ENCODE results near the gene CFL2.

Gene CFL2

DNA sequence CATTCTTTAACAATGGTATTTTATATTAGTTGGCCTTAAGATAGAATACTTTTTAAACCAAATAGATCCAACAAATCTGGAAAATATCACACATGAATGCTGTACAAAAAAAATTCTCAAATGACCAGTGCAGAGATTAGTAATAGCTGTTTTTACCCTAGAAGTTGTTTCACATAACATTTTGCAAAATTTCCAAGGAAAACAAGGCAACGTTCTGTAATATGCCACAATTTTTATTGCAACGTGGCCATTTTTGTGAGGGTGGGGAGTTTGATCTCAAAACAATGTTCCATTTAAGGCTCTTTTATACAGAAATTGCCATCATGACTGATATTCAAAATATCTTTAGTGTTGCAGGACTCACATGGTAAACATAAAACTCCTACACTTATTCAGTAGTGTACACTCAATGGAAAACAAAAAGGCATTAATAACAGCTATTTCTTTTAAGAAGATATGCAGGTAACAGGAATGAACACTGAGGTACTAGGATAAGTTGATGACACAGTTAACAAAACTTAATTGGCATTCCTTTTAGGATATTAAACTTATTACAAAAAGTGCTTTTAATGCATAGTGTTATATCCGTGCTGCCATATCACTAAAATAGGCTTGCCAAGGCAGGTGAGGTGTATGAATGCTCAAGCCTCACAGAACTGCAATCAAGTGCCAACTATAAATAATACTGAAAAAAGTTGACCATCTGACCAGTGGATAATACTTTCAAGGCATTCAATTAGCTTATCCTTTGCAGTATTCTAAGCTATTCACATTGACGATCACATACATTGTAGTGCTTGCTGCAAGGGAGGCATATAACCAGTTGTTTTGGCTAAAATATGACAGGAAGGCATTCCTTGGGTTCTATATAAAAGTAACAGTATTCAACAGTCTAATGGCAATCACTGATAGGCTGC, 2.3 kb downstream of the CFL2 start:
- TF ChIP-seq, protein P1, sequence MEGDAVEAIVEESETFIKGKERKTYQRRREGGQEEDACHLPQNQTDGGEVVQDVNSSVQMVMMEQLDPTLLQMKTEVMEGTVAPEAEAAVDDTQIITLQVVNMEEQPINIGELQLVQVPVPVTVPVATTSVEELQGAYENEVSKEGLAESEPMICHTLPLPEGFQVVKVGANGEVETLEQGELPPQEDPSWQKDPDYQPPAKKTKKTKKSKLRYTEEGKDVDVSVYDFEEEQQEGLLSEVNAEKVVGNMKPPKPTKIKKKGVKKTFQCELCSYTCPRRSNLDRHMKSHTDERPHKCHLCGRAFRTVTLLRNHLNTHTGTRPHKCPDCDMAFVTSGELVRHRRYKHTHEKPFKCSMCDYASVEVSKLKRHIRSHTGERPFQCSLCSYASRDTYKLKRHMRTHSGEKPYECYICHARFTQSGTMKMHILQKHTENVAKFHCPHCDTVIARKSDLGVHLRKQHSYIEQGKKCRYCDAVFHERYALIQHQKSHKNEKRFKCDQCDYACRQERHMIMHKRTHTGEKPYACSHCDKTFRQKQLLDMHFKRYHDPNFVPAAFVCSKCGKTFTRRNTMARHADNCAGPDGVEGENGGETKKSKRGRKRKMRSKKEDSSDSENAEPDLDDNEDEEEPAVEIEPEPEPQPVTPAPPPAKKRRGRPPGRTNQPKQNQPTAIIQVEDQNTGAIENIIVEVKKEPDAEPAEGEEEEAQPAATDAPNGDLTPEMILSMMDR (IDR thresholded peaks at IDR 0.05; ENCODE audit: low read length), result no peak
- no peak for TF ChIP-seq EZH2 (IDR thresholded peaks at IDR 0.05; ENCODE audit: borderline replicate concordance, low read length)
- Histone ChIP-seq H3F3A (ENCODE audit: insufficient read depth, low read length) (0 out of 2 replicates have a peak, but pooled peaks cover 4% of the 10 kb centered on the region), H3K27ac (ENCODE audit: low read depth, low read length, poor library complexity, severe bottlenecking) (peak overlapping the region; percentile 55), H2AFZ (ENCODE audit: low read length) (no peak overlapping the region), H3K9me3 (ENCODE audit: low read length) (no peaks in the 10 kb centered on the region), H3K4me2 (ENCODE audit: low read length) (peak overlapping the region; percentile 90), H3K4me1 (ENCODE audit: insufficient read depth, low read length, severe bottlenecking) (peaks cover 49% of the 10 kb centered on the region), H3K4me3 (ENCODE audit: low read depth, low read length, poor library complexity, severe bottlenecking) (peak overlapping the region; percentile 99), H3K9ac (ENCODE audit: low read length) (peak overlapping the region; percentile 30; the same call in 1 of the 2 replicates), H3K27me3 (ENCODE audit: insufficient read depth, low read length) (no peaks in the 10 kb centered on the region), H3K36me3 (ENCODE audit: insufficient read depth, low read length) (peaks cover 24% of the 10 kb centered on the region; the same call in 1 of the 2 replicates), H3K79me2 (ENCODE audit: insufficient read depth, low read length) (peaks cover 19% of the 10 kb centered on the region), H3K9me2 (ENCODE audit: low read depth, low read length) (no peaks in the 10 kb centered on the region), H4K20me1 (ENCODE audit: insufficient read depth, low read length) (no peaks in the 10 kb centered on the region)

GRCh38 chr14:34711169-34711568, 3.2 kb downstream of the CFL2 start:
- TF ChIP-seq EZH2 (IDR thresholded peaks at IDR 0.05; ENCODE audit: borderline replicate concordance, low read length), result no peak
- TF ChIP-seq, protein P1 (IDR thresholded peaks at IDR 0.05; ENCODE audit: low read length), result no peak
- H3K4me1 ChIP-seq (ENCODE audit: insufficient read depth, low read length, severe bottlenecking), result peaks cover 49% of the 10 kb centered on the region
- H3F3A ChIP-seq (ENCODE audit: insufficient read depth, low read length), result 0 out of 2 replicates have a peak, but pooled peaks cover 4% of the 10 kb centered on the region
- H3K9ac ChIP-seq (ENCODE audit: low read length), result peak overlapping the region; percentile 30; the same call in 1 of the 2 replicates
- H3K27ac ChIP-seq (ENCODE audit: low read depth, low read length, poor library complexity, severe bottlenecking), result peak overlapping the region; percentile 55
- peak overlapping the region; percentile 99 for H3K4me3 ChIP-seq (ENCODE audit: low read depth, low read length, poor library complexity, severe bottlenecking)
- H3K9me3 ChIP-seq (ENCODE audit: low read length), result no peaks in the 10 kb centered on the region
- H3K79me2 ChIP-seq (ENCODE audit: insufficient read depth, low read length), result peaks cover 19% of the 10 kb centered on the region
- H3K36me3 ChIP-seq (ENCODE audit: insufficient read depth, low read length), result peaks cover 24% of the 10 kb centered on the region; the same call in 1 of the 2 replicates
- no peak overlapping the region for H2AFZ ChIP-seq (ENCODE audit: low read length)
- no peaks in the 10 kb centered on the region for H4K20me1 ChIP-seq (ENCODE audit: insufficient read depth, low read length)
- H3K9me2 ChIP-seq (ENCODE audit: low read depth, low read length), result no peaks in the 10 kb centered on the region
- peak overlapping the region; percentile 90 for H3K4me2 ChIP-seq (ENCODE audit: low read length)
- H3K27me3 ChIP-seq (ENCODE audit: insufficient read depth, low read length), result no peaks in the 10 kb centered on the region

DNA sequence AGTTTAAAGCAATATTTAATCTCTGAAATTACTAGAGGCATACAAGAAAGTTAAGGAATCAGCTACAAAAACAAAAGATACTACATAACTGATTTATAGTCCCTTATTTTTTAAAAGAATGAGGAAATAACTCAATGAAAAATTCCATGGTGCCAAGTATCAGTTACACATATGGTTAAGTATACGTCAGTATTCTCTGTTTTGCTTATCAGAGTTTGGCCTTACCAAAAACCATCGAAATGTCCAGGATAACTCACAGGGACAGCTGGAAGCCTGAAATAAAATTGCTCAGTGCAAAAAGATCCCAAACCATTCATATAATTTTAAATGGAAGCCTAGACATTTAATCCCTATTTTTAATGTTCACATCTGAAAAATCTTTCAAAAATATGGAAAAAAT, 3.6 kb downstream of the CFL2 start:
- Histone ChIP-seq H3K9me3 (ENCODE audit: low read length) (no peaks in the 10 kb centered on the region), H3K36me3 (ENCODE audit: insufficient read depth, low read length) (peaks cover 24% of the 10 kb centered on the region; the same call in 1 of the 2 replicates), H3K9ac (ENCODE audit: low read length) (peak overlapping the region; percentile 30; the same call in 1 of the 2 replicates), H3K27me3 (ENCODE audit: insufficient read depth, low read length) (no peaks in the 10 kb centered on the region), H3F3A (ENCODE audit: insufficient read depth, low read length) (0 out of 2 replicates have a peak, but pooled peaks cover 4% of the 10 kb centered on the region), H3K9me2 (ENCODE audit: low read depth, low read length) (no peaks in the 10 kb centered on the region), H3K4me1 (ENCODE audit: insufficient read depth, low read length, severe bottlenecking) (peaks cover 49% of the 10 kb centered on the region), H3K79me2 (ENCODE audit: insufficient read depth, low read length) (peaks cover 19% of the 10 kb centered on the region), H4K20me1 (ENCODE audit: insufficient read depth, low read length) (no peaks in the 10 kb centered on the region), H3K4me2 (ENCODE audit: low read length) (peak overlapping the region; percentile 90), H2AFZ (ENCODE audit: low read length) (no peak overlapping the region), H3K27ac (ENCODE audit: low read depth, low read length, poor library complexity, severe bottlenecking) (peak overlapping the region; percentile 55), H3K4me3 (ENCODE audit: low read depth, low read length, poor library complexity, severe bottlenecking) (peak overlapping the region; percentile 17)
- TF ChIP-seq EZH2 (IDR thresholded peaks at IDR 0.05; ENCODE audit: borderline replicate concordance, low read length), result no peak
- TF ChIP-seq, protein P1 (IDR thresholded peaks at IDR 0.05; ENCODE audit: low read length), result no peak

Measured in OCI-LY1 (cell line).